ELR (cell line): Measurements from ENCODE around the gene CSTB.

Experiments used
- DNase-seq: peaks from one replicate; pipeline ENCODE4 v3.0.0-alpha.2; 2015; ENCODE audit warnings: low read depth

The CSTB gene

DNA sequence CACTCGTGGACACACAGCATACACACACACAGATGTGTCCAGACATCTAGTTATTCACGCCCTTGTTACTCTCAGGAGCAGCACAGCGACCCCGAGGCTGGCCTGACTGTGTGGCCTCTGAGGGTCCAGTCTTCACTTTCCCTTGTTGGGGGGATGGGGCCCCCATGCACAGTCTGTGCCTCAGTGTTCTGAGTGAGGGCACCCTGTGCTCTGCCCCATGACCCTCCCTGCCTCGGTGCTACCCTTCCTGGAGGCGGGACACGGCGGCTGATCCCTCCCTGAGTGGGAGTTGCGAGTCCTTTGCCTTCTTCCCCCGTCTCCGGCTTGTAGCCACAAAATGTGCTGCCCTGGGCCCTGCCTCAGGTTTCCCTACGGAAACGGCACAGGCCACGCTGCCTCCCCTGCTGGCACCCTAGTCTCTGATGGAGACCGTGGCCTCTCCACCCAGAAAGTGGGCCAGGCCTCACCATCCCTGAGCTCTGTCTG is 8.6 kb downstream of the CSTB start:
- DNase-seq: no peak

- DNase-seq: no peak
Observed at GRCh38 chr21:43766734-43767497, 9.2 kb downstream of the CSTB start.

GRCh38 chr21:43764576-43765495 is 11.3 kb downstream of the CSTB start:
- DNase-seq: peak; percentile 32

GRCh38 chr21:43763901-43764523 is 12.1 kb downstream of the CSTB start:
- DNase-seq: no peak

DNA sequence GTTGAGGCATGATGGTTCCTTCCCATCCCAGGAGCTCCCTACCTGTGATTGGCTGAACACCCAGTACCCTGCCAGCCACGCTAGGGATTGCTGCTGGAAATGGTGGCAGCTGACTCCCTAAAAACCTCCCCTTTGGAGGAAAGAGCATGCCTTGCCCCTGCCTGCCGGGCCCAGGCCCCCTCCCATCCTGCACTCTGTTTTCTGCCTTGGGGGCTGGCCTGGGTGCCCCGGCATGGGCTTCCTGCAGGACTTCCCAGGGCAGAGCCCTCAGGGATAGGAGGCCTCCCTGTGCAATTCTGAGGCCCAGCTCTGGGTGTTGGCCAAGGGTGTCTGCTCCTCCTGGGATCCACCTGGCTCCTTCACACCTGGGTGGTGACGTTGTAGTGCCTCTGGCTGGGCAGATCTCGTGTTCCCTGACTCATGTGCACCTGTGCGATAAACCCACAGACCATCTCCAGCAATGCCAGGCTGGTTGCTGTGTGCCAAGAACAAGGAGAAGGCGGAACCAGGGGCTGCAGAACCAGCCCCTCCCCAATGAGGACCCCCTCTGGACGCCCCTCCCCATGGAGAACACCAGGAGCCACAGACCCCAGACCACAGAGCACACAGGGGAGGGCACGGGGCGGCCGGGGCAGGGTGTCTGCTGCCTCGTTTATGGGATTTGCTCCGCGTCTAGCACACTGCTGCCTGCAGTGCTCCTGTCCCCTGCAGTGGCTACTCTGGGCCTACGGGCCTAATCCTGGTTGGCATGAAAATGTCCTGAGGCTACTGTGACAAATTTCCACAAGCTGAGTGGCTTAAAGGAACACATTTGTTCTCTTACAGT is 13.6 kb downstream of the CSTB start:
- no peak for DNase-seq

GRCh38 chr21:43761886-43762285 is 14.2 kb downstream of the CSTB start:
- DNase-seq: no peak

DNA sequence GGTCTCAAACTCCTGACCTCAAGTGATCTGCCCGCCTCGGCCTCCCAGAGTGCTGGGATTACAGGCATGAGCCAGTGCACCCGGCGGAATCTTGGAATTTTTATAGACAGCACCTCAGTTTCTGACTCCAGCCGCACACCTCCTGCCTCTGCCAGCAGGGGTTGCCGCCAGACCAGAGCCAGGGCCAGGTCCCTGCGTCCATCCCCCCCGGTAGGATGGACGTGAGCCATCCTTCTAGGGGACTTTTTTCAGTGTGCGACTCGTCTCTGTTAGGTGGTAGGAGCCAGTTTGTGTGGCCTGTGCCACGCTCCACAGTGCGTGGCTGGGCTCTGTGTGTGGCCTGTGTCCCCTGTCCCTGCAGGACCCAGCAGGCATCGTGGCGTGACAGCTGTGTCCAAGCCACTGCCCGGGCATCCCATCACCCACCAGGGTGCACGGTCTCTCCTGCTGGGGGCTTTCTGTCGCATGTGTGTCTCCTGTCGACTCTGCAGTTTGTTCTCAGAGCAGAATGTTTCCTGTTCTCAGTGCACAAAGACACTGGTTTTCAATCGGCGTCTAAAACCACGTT is 15.6 kb downstream of the CSTB start:
- no peak for DNase-seq

- DNase-seq: no peak
Observed at GRCh38 chr21:43759651-43760050, 16.5 kb downstream of the CSTB start.

DNA sequence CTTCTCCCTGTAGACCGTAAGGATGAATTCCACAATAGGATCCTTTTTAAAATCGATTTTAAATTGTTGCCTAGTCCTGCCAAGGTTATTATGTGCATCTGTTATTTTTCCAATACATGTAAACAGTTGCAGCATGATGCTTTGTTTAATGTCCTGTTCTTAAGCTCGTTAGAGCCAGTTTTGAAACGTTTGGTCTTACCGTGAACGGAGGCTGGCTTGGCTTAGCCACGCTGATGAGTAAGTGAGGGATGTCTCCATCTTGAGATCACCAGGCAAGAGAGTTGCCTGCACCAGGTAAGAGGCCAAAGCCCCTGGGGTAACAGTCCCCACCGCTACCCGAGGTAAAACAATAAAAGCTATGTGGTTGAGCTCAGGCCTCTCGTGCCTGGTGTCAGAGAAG is 17.3 kb downstream of the CSTB start:
- no peak for DNase-seq

DNA sequence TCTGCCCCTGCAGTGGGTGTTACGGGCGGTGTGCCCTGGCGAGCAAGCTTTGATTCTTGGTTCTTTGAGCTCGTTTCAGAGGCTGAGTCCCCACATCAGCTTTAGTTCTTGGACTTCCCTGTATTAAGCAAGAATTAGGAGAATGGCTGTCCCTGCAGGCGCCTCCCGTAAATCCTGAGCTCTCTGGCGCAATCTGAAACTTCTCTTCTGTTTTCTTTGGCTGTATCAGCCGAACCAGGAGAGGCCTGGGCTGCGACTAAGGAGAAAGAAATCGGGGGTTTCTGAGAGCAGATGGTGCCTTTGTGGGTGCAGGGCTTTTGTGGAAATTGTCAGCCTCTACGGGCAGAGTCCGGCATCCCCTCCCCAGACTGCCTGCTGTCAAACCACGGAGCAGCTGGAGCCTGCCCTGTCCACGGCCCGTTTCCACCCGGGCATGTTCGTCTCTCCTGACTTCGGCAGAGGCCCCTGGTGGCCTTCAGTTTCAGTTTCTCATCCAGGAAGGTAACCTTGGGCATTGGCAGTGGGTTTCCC is 17.9 kb downstream of the CSTB start:
- no peak for DNase-seq

DNA sequence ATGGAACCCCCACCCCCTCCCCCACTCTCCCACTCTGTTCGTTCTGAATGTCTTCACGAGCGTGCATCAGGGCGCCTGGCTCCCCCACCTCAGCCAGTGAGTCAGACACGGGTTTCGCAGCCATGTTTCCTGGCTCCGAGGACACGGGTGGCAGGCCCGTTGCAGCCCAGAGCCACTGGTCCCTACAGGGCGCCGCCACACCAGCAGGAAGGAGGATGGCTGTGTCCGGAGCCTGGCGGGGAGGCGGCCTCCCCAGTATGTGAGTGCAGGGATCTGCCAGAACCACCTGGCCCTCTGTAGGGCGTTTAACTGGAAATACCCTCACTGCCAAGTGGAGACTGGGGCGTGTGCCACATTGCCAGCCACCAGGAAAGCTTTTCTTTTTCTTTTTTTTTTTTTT is 18.5 kb downstream of the CSTB start:
- no peak for DNase-seq

DNA sequence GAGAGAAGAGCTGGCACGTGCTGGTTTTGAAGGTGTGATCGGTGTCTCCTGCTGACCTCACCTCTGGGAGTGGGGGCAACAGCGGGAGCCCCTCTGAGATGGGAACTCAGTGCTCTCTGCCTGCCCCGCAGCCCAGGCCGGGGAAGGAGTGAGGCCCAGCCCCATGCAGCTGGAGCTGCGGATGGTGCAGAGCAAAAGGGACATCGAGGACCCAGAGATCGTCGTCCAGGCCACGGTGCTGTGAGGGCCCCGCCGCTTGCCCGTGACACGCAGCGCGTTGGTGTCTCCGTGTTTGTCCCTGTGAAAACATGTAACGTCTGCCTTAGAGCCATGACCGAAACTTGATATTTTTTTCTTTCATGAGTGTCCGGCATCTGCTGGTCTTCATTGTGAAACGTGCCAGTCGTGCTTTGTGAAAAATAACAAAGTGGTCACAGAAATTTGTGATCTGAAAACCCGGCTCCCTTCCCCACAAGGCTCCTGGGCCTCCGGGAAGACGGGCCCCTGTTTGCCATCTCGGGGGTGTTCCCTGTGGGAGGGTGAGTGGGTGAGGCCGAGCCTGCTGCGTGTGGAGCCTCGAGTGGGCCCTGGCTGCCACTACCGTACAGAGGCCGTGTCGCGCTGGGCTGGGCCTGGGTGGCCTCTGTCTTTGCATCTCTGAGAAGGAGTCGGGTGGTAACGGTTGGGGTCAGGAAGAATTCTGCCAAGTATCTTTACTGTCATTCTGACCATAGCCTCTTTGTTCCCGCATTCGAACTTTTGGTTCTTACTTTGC is 20.1 kb downstream of the CSTB start:
- no peak for DNase-seq

GRCh38 chr21:43754948-43755781 is 20.9 kb downstream of the CSTB start:
- no peak for DNase-seq

DNA sequence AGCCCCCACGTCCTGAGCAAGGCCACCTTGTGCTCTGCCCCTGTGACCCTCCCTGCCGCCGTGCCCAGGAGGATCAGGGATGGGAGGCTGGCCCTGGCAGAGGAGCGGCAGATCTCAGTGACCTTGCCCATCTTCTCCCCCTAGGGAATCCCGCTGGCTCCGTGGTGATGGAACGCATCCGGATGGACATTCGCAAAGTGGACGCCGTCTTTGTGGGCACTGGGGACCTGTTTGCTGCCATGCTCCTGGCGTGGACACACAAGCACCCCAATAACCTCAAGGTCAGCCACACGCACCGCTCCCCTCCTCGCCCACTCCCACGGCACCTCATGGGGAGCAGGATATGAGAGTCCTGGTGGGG is 22.7 kb downstream of the CSTB start:
- no peak for DNase-seq

DNA sequence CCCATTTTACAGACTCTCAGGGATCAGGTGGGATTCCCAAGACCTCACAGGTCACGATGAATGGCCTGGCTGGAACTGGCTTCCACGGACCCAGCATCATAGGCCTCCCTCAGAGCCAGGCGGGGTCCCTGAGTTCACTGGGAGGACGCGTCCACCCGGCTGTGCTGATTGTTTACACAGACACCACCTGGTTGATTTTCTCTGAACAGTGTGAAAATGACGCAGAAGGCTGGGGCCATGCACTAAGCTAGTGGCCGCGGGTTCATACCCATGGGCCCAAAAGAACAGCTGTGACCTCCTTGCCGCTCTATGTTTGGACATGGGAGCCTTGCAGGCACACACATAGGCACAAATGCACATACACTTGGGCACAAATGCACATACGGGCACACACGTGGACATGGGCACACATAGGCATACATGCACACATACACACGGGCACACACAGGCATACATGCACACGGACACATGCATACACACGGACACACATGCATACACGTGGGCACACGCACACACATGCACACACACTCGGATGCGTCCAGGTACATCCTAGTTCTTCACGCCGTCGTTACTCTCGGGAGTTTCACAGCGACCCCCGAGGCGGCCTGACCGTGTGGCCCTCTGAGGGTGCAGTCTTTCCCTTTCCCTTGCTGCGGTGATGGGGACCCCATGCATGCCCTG is 23.2 kb downstream of the CSTB start:
- DNase-seq: no peak

DNA sequence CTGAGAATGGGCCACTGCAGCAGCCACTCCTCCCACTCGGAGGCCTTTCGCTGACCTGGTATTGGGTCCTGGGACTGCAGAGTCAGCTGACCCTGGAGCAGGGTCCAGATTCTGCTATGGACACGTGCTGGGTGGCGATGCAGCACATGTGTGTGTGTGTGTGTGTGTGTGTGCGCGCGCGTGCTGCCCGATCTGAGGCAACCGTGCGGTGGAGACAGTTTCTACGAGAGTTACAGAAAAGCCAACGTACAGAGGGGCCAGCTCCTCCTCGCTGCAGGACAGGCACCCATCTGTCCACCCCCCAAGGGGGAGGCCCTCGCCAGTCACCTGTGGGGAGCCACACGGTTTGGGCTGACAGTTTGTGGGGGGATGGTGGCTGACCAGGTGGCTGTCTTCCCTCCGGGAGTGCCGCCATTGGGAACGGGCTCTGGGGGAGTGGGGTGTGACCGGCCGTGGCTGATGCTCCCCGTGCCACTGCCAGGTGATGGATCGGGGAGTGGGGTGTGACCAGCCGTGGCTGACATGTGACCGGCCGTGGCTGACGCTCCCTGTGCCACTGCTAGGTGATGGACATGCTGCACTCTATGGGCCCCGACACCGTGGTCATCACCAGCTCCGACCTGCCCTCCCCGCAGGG is 24.0 kb downstream of the CSTB start:
- no peak for DNase-seq

DNA sequence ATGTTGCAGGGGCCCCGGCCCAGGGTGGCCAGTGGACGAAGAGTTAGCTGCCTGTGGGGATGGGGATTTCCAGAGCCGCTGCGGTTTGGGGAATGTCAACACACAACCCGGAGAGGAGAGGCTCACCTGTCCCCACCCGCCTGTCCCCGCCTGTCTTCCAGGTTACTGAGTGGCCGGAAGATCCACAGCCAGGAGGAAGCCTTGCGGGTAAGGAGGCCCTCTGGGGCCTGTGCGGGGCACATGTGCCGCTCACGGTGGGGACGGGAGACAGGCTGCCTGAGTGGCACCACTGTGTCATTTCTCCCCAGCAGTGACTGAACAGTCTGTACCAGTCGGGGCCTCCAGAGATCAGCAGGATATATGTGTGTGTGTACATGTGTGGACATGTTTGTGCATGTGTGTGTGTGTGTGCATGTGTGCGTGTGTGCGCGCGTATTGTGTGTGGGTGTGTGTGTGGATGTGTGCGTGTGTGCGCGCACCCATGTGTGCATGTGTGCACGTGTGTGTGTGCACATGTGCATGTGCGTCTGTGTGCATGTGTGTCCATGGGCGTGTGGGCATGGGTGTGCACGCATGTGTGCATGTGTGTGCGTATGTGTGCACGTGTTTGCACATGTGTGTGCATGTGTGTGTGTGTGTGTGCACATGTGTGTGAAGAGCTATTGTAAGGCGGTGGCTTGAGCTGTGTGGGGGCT is 25.6 kb downstream of the CSTB start:
- DNase-seq: no peak
